ENCODE measurements around the gene NAGLU. TPM values are rescaled to one million over a fixed set of nuclear protein-coding genes. Genes with fewer than 3 reads are reported as not detected.
"Not testable (repeated sequence)": the region's sequence is repeated elsewhere in the genome, so short reads cannot be mapped to it uniquely, and the experiment has no call there.

Gene NAGLU
- total and polyA plus RNA-seq, 2 experiments from 2014 or later = 39.4 to 68.1 TPM

GRCh38 chr17:42536372-42537155 is 523 bp downstream of the NAGLU start:
- H3F3A ChIP-seq (ENCODE audit: insufficient read depth) = peaks cover 14% of the 10 kb centered on the region; the same call in 1 of the 2 replicates
- H3K4me3 ChIP-seq = peak overlapping the region; percentile 85
- peak overlapping the region; percentile 82 for H3K9ac ChIP-seq
- H3K79me2 ChIP-seq (ENCODE audit: insufficient read depth) = peaks cover 12% of the 10 kb centered on the region; the same call in 1 of the 2 replicates
- 0 to 2% methylated on average over 27 to 54 of the region's 65 CpGs for WGBS, 2 experiments (ENCODE audit: low coverage in 1 of 2, low lambda C conversion rate in 2 of 2, missing lambda C conversion rate in 2 of 2)
- H3K27ac ChIP-seq = peak overlapping the region; percentile 71
- peak; percentile 86 for DNase-seq
- in situ Hi-C loops (cut with MboI) = no loop called here
- H3K4me1 ChIP-seq (ENCODE audit: insufficient read depth) = peaks cover 9% of the 10 kb centered on the region
- H3K9me3 ChIP-seq (ENCODE audit: low read depth) = no peaks in the 10 kb centered on the region
- H2AFZ ChIP-seq = peak overlapping the region; percentile 47
- H3K9me2 ChIP-seq (ENCODE audit: insufficient read depth) = no peaks in the 10 kb centered on the region
- TF ChIP-seq EZH2phosphoT487 (IDR thresholded peaks at IDR 0.05; ENCODE audit: insufficient read depth, low read depth) = no peak
- TF ChIP-seq EZH2 (IDR thresholded peaks at IDR 0.05; ENCODE audit: insufficient read depth, poor library complexity, severe bottlenecking) = no peak
- H3K4me2 ChIP-seq (ENCODE audit: unreplicated experiment) = peak overlapping the region; percentile 88
- no peaks in the 10 kb centered on the region for H3K27me3 ChIP-seq (replicated peaks; ENCODE audit: insufficient read depth)
- H4K20me1 ChIP-seq (ENCODE audit: insufficient read depth) = no peaks in the 10 kb centered on the region
- peaks cover 5% of the 10 kb centered on the region; the same call in 1 of the 2 replicates for H3K36me3 ChIP-seq (ENCODE audit: low read depth)

GRCh38 chr17:42537156-42537805 is 1.2 kb downstream of the NAGLU start:
- H3K27ac ChIP-seq = no peak overlapping the region
- H3K4me1 ChIP-seq (ENCODE audit: insufficient read depth) = peaks cover 9% of the 10 kb centered on the region
- H3K9me3 ChIP-seq (ENCODE audit: low read depth) = no peaks in the 10 kb centered on the region
- H3K4me2 ChIP-seq (ENCODE audit: unreplicated experiment) = peak overlapping the region; percentile 88
- no peaks in the 10 kb centered on the region for H4K20me1 ChIP-seq (ENCODE audit: insufficient read depth)
- TF ChIP-seq EZH2phosphoT487 (IDR thresholded peaks at IDR 0.05; ENCODE audit: insufficient read depth, low read depth) (no peak), EZH2 (IDR thresholded peaks at IDR 0.05; ENCODE audit: insufficient read depth, poor library complexity, severe bottlenecking) (no peak)
- peaks cover 12% of the 10 kb centered on the region; the same call in 1 of the 2 replicates for H3K79me2 ChIP-seq (ENCODE audit: insufficient read depth)
- peaks cover 5% of the 10 kb centered on the region; the same call in 1 of the 2 replicates for H3K36me3 ChIP-seq (ENCODE audit: low read depth)
- no peak overlapping the region for H2AFZ ChIP-seq
- no peaks in the 10 kb centered on the region for H3K9me2 ChIP-seq (ENCODE audit: insufficient read depth)
- WGBS, 2 experiments (ENCODE audit: low coverage in 1 of 2, low lambda C conversion rate in 2 of 2, missing lambda C conversion rate in 2 of 2) = 75 to 80% methylated on average over 29 to 31 of the region's 31 CpGs
- peak overlapping the region; percentile 85 for H3K4me3 ChIP-seq
- no peak for DNase-seq
- H3K9ac ChIP-seq = peak overlapping the region; percentile 82
- in situ Hi-C loops (cut with MboI) = no loop called here
- H3F3A ChIP-seq (ENCODE audit: insufficient read depth) = peaks cover 12% of the 10 kb centered on the region; the same call in 1 of the 2 replicates
- no peaks in the 10 kb centered on the region for H3K27me3 ChIP-seq (replicated peaks; ENCODE audit: insufficient read depth)

GRCh38 chr17:42537826-42538451 is 1.9 kb downstream of the NAGLU start:
- Histone ChIP-seq H3K27me3 (replicated peaks; ENCODE audit: insufficient read depth) (no peaks in the 10 kb centered on the region), H3K9me2 (ENCODE audit: insufficient read depth) (no peaks in the 10 kb centered on the region), H3K27ac (no peak overlapping the region), H4K20me1 (ENCODE audit: insufficient read depth) (no peaks in the 10 kb centered on the region), H3K36me3 (ENCODE audit: low read depth) (peaks cover 5% of the 10 kb centered on the region; the same call in 1 of the 2 replicates), H3K9me3 (ENCODE audit: low read depth) (no peaks in the 10 kb centered on the region), H3K4me2 (ENCODE audit: unreplicated experiment) (no peak overlapping the region), H3K4me3 (no peak overlapping the region), H2AFZ (no peak overlapping the region), H3K79me2 (ENCODE audit: insufficient read depth) (peaks cover 12% of the 10 kb centered on the region; the same call in 1 of the 2 replicates), H3K9ac (no peak overlapping the region), H3F3A (ENCODE audit: insufficient read depth) (peaks cover 12% of the 10 kb centered on the region; the same call in 1 of the 2 replicates), H3K4me1 (ENCODE audit: insufficient read depth) (peaks cover 9% of the 10 kb centered on the region)
- in situ Hi-C loops (cut with MboI) = no loop called here
- DNase-seq = no peak
- no peak for TF ChIP-seq EZH2phosphoT487 (IDR thresholded peaks at IDR 0.05; ENCODE audit: insufficient read depth, low read depth)
- TF ChIP-seq EZH2 (IDR thresholded peaks at IDR 0.05; ENCODE audit: insufficient read depth, poor library complexity, severe bottlenecking) = no peak
- WGBS, 2 experiments (ENCODE audit: low coverage in 1 of 2, low lambda C conversion rate in 2 of 2, missing lambda C conversion rate in 2 of 2) = 92 to 93% methylated on average over 5 of the region's 5 CpGs

- Histone ChIP-seq H3K4me3 (no peak overlapping the region), H4K20me1 (ENCODE audit: insufficient read depth) (no peaks in the 10 kb centered on the region), H3K4me2 (ENCODE audit: unreplicated experiment) (no peak overlapping the region), H3F3A (ENCODE audit: insufficient read depth) (peaks cover 9% of the 10 kb centered on the region; the same call in 1 of the 2 replicates), H3K36me3 (ENCODE audit: low read depth) (peaks cover 5% of the 10 kb centered on the region; the same call in 1 of the 2 replicates), H3K27me3 (replicated peaks; ENCODE audit: insufficient read depth) (no peaks in the 10 kb centered on the region), H3K9me2 (ENCODE audit: insufficient read depth) (no peaks in the 10 kb centered on the region), H3K27ac (no peak overlapping the region), H3K9me3 (ENCODE audit: low read depth) (no peaks in the 10 kb centered on the region), H3K4me1 (ENCODE audit: insufficient read depth) (peaks cover 9% of the 10 kb centered on the region), H3K79me2 (ENCODE audit: insufficient read depth) (peaks cover 12% of the 10 kb centered on the region; the same call in 1 of the 2 replicates), H2AFZ (no peak overlapping the region), H3K9ac (no peak overlapping the region)
- no peak for DNase-seq
- WGBS, 2 experiments (ENCODE audit: low coverage in 1 of 2, low lambda C conversion rate in 2 of 2, missing lambda C conversion rate in 2 of 2) = 94 to 98% methylated on average over 14 of the region's 14 CpGs
- TF ChIP-seq EZH2phosphoT487 (IDR thresholded peaks at IDR 0.05; ENCODE audit: insufficient read depth, low read depth) = no peak
- no peak for TF ChIP-seq EZH2 (IDR thresholded peaks at IDR 0.05; ENCODE audit: insufficient read depth, poor library complexity, severe bottlenecking)
- in situ Hi-C loops (cut with MboI) = no loop called here
Measured at GRCh38 chr17:42538482-42538881, 2.4 kb downstream of the NAGLU start.

GRCh38 chr17:42540558-42540957 is 4.5 kb downstream of the NAGLU start:
- H2AFZ ChIP-seq; H3K27me3 ChIP-seq (replicated peaks; ENCODE audit: insufficient read depth); H4K20me1 ChIP-seq (ENCODE audit: insufficient read depth); H3K27ac ChIP-seq; H3K4me3 ChIP-seq; H3K9me3 ChIP-seq (ENCODE audit: low read depth); H3K36me3 ChIP-seq (ENCODE audit: low read depth); H3K4me1 ChIP-seq (ENCODE audit: insufficient read depth); DNase-seq; H3K4me2 ChIP-seq (ENCODE audit: unreplicated experiment); H3K9ac ChIP-seq; H3K9me2 ChIP-seq (ENCODE audit: insufficient read depth); in situ Hi-C loops (cut with MboI): not testable (repeated sequence)
- Histone ChIP-seq H3K79me2 (ENCODE audit: insufficient read depth) (peaks cover 12% of the 10 kb centered on the region; the same call in 1 of the 2 replicates), H3F3A (ENCODE audit: insufficient read depth) (0 out of 2 replicates have a peak, but pooled peaks cover 15% of the 10 kb centered on the region)
- WGBS, 2 experiments (ENCODE audit: low coverage in 1 of 2, low lambda C conversion rate in 2 of 2, missing lambda C conversion rate in 2 of 2) = 77 to 98% methylated on average over 3 to 4 of the region's 4 CpGs

Data from GM23248 (cell line).